ENCODE results near the gene KIF13A. TPM values are rescaled to one million over a fixed set of nuclear protein-coding genes. Genes with fewer than 3 reads are reported as not detected.
"Not testable (repeated sequence)": the region's sequence is repeated elsewhere in the genome, so short reads cannot be mapped to it uniquely, and the experiment has no call there.

The KIF13A gene
- total RNA-seq, 1 donor from 2014 or later: 43.0 TPM

- Histone ChIP-seq H3K27ac (no peak overlapping the region), H3K27me3 (no peaks in the 10 kb centered on the region), H3K4me3 (no peak overlapping the region), H3K4me1 (peaks cover 5% of the 10 kb centered on the region), H3K9me3 (peaks cover 8% of the 10 kb centered on the region), H3K36me3 (no peaks in the 10 kb centered on the region)
- TF ChIP-seq POLR2AphosphoS5 (IDR thresholded peaks at IDR 0.05; ENCODE audit: insufficient read depth in 1 of 2, low read depth in 1 of 2): no peak
- intact Hi-C loops (cut with DNase I): no loop called here
- DNase-seq (ENCODE audit: extremely low spot score in 2 of 2): no peak
Measured at GRCh38 chr6:17740559-17741220, 246.7 kb downstream of the KIF13A start.

- TF ChIP-seq POLR2A (IDR thresholded peaks at IDR 0.05): no peak
- no peak for TF ChIP-seq CTCF (IDR thresholded peaks at IDR 0.05)
- Histone ChIP-seq H3K27ac (no peak overlapping the region), H3K4me3 (no peak overlapping the region), H3K36me3 (no peaks in the 10 kb centered on the region), H3K9me3 (peaks cover 8% of the 10 kb centered on the region), H3K4me1 (peaks cover 5% of the 10 kb centered on the region), H3K27me3 (no peaks in the 10 kb centered on the region)
- intact Hi-C loops (cut with DNase I): no loop called here
- DNase-seq (ENCODE audit: extremely low spot score in 2 of 2): no peak
Measured at GRCh38 chr6:17737704-17738252, 249.7 kb downstream of the KIF13A start.

GRCh38 chr6:17735311-17735710 is 252.1 kb downstream of the KIF13A start:
- H3K27me3 ChIP-seq; H3K4me1 ChIP-seq; H3K4me3 ChIP-seq; DNase-seq (ENCODE audit: extremely low spot score in 2 of 2); H3K36me3 ChIP-seq; intact Hi-C loops (cut with DNase I); H3K9me3 ChIP-seq; H3K27ac ChIP-seq: not testable (repeated sequence)

GRCh38 chr6:17730078-17730704 is 257.2 kb downstream of the KIF13A start:
- no peak overlapping the region for H3K27ac ChIP-seq
- H3K27me3 ChIP-seq: no peaks in the 10 kb centered on the region
- DNase-seq (ENCODE audit: extremely low spot score in 2 of 2): no peak
- no peaks in the 10 kb centered on the region for H3K9me3 ChIP-seq
- H3K36me3 ChIP-seq: no peaks in the 10 kb centered on the region
- peaks cover under 1% of the 10 kb centered on the region for H3K4me1 ChIP-seq
- TF ChIP-seq CTCF (IDR thresholded peaks at IDR 0.05) (no peak), POLR2AphosphoS5 (IDR thresholded peaks at IDR 0.05; ENCODE audit: insufficient read depth in 1 of 2, low read depth in 1 of 2) (no peak), POLR2A (IDR thresholded peaks at IDR 0.05) (no peak)
- intact Hi-C loops (cut with DNase I): no loop called here
- no peak overlapping the region for H3K4me3 ChIP-seq

GRCh38 chr6:17729223-17730077 is 258.0 kb downstream of the KIF13A start:
- no peaks in the 10 kb centered on the region for H3K9me3 ChIP-seq
- DNase-seq (ENCODE audit: extremely low spot score in 2 of 2): no peak
- TF ChIP-seq CTCF (IDR thresholded peaks at IDR 0.05) (no peak), POLR2AphosphoS5 (IDR thresholded peaks at IDR 0.05; ENCODE audit: insufficient read depth in 1 of 2, low read depth in 1 of 2) (no peak), POLR2A (IDR thresholded peaks at IDR 0.05) (no peak)
- H3K4me3 ChIP-seq: no peak overlapping the region
- H3K27ac ChIP-seq: no peak overlapping the region
- H3K4me1 ChIP-seq: peaks cover 6% of the 10 kb centered on the region
- H3K27me3 ChIP-seq: no peaks in the 10 kb centered on the region
- no peaks in the 10 kb centered on the region for H3K36me3 ChIP-seq
- intact Hi-C loops (cut with DNase I): no loop called here

All from vagina (tissue), 2 donors.